A549 treated with ZK216348 at 1 μM for 4 hours (cell line): ENCODE measurements around the gene TNFRSF6B. TPM values are rescaled to one million over a fixed set of nuclear protein-coding genes. Genes with fewer than 3 reads are reported as not detected.

Source experiments
- total RNA-seq: library from RNA; stranded (reverse); fragments of 200-300 nt; extraction: Qiagen RNA extraction; gene quantifications from 5 replicates; pipeline ENCODE4 v1.2.3, GENCODE V29; 2022; ENCODE audit warnings: low read depth

TNFRSF6B gene, protein sequence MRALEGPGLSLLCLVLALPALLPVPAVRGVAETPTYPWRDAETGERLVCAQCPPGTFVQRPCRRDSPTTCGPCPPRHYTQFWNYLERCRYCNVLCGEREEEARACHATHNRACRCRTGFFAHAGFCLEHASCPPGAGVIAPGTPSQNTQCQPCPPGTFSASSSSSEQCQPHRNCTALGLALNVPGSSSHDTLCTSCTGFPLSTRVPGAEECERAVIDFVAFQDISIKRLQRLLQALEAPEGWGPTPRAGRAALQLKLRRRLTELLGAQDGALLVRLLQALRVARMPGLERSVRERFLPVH
- 0.33 to 1.4 TPM (median 0.86 TPM) in 5 replicates for total RNA-seq

GRCh38 chr20:63696628-63697356 lies at the start of gene TNFRSF6B:
Gene TNFRSF6B (plus strand): TSS chr20:63696652. CDS start chr20:63696768, 116 bp downstream.

GRCh38 chr20:63653041-63653973 lies 43.1 kb upstream of the TNFRSF6B start, which contains the start of gene STMN3:
Gene STMN3 (minus strand): TSS chr20:63653424. CDS start chr20:63653345, 79 bp downstream.

GRCh38 chr20:63657937-63658748 lies 38.3 kb upstream of the TNFRSF6B start, which contains the start of gene RTEL1:
Gene RTEL1 (plus strand): TSS chr20:63658312. CDS start chr20:63659403, 1,091 bp downstream.

DNA sequence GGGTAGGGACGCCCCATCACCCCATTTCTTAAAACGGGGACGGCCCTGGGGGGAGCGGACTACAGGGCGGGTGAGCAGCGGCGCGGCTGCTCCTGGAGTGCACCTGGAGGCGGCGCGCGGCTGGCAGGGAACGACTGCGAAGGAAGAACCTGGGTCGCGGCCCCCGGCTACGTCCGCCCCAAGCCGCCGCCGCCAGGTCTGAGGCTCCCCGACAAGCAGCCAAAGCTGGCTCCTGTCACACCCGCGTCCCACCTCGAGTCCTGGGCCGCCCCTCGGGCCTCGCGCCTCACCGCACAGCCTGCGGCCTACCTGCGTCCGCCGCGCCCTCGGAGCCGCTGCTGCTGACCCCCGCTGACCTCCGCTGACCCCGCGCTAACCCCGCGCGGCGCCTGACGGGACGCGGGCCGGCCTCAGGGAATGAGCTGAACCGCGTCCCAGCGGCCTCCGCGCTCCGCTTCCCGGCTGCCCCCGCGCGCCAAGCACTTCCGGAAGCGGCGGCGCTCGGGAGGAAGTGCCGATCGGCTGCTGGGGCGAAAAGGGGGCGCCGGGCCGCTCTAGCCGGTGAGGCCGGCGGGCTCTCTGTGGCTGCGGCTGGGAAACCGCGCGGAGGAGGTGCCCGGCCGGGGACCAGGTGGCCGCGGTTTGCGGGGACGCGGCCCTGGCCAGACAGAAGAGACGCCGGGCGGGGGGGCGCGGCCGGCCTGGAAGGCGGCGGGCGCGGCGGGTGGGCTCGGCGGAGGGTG lies 11.3 kb downstream of the TNFRSF6B start, which contains the start of the genes ARFRP1 and ZGPAT:
TSS of gene ARFRP1 (minus strand) at position 419 of the 743 bp plus-strand sequence. CDS start 885 bp downstream, outside the sequence.
TSS of gene ZGPAT (plus strand) at position 482 of the 743 bp plus-strand sequence. CDS start 542 bp downstream, outside the sequence.

DNA sequence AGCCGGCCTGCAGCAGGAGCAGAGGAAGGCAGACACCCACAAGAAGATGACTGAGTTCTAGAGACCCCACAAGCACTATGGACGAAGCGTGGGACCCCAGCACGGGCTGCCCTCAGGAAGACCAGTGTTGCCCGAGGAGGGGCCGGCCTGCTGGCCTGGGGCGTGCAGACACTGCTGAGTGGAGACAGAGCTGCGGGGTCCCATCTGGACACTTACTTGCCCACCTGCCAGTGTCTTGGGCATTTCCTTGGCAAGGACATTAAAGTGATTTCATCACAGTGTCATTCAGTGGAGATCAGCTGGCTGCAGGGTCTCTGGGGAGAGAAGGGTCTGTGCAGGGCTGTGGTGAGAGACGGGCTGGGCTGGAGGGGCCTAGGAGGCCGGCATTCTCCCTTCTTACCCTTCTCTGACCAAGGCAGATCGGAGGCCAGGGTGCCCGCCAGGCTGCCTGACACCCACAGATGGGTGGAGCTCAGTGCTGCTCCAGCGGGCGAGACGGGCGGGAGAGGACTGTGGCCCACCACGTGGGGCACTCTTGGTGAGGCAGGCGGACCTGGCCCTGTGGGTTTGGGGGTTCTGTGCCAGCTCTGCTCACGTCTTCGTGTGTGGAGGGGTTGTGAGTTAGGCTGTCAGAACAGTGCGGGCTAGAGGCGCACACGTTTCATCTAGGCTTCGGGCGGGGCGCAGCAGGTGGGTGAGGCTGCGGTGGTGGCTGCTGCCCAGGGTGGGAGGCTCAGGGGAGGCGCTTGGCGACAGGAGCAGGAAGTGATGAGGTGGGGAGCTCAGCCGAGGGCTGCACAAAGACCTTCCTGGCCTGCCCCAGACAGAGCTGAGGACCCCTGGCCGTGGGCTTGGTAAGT lies 39.6 kb downstream of the TNFRSF6B start, which contains the start of gene LIME1:
TSS of gene LIME1 (plus strand) at position 806 of the 860 bp plus-strand sequence. CDS start 886 bp downstream, outside the sequence.

DNA sequence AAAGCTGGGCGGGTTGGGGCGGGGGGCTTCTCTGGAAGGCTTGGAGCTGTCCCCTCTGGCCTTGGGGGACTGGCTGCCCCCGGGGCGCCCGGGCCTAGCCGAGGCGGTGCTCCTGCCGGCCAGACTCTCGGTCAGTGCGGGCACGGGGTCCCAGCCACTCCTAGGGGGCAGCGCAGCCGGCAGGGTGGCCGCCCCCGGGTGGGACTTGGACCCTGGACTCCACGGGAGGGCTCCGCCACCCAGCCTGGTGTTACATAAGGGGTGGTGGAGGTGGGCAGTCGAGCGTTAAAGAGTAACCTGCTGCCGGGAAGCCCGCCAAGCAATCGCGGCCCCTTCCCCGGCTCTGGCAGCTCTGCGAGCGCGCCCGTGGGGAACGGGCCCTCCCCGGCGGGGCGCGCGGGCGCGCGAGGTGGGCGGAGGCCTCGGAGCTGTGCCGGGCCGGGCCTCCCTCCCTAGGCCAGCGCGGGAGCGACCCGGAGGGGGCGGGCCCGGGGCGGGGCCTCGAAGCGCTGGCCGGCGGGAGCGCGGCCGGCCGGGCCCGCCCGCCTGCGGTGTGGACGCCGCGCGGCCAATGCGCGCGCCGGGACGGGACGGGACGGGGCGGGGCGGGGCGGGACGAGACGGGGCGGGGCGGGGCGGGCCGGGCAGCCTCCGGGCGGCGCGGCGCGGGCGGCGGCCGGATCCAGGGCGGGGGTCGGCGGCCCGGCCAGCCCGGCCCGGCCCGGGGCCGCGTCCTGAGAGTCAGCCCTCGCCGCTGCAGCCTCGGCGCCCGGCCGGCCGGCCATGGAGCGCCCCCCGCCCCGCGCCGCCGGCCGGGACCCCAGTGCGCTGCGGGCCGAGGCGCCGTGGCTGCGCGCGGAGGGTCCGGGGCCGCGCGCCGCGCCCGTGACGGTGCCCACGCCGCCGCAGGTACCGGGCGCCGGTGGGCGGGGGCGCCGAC lies 42.9 kb downstream of the TNFRSF6B start, which contains the start of gene SLC2A4RG:
TSS of gene SLC2A4RG (plus strand) at position 647 of the 940 bp plus-strand sequence. CDS start at position 784, 137 bp downstream.

Other genes starting within 250 kb of the TNFRSF6B start
- 0.39 to 0.87 TPM (median 0.57 TPM) in 5 replicates for gene KCNQ2, start 224.0 kb upstream of the TNFRSF6B start, total RNA-seq
- 112 to 179 TPM (median 154 TPM) in 5 replicates for gene EEF1A2, start 197.6 kb upstream of the TNFRSF6B start, total RNA-seq
- gene PPDPF, start 175.9 kb upstream of the TNFRSF6B start, total RNA-seq: 267 to 353 TPM (median 326 TPM) in 5 replicates
- gene PTK6, start 159.3 kb upstream of the TNFRSF6B start, total RNA-seq: 2.4 to 4.1 TPM (median 3.6 TPM) in 5 replicates
- 0.18 to 0.22 TPM in 2 of 5 replicates, not detected in the others for gene SRMS, start 148.9 kb upstream of the TNFRSF6B start, total RNA-seq
- 0.09 to 0.42 TPM (median 0.22 TPM) in 4 of 5 replicates, not detected in the other for gene FNDC11, start 142.5 kb upstream of the TNFRSF6B start, total RNA-seq
- gene HELZ2, start 122.4 kb upstream of the TNFRSF6B start, total RNA-seq: 9.6 to 20.8 TPM (median 14.8 TPM) in 5 replicates
- 6.7 to 11.3 TPM (median 10.8 TPM) in 5 replicates for gene GMEB2, start 69.6 kb upstream of the TNFRSF6B start, total RNA-seq
- gene STMN3, start 43.2 kb upstream of the TNFRSF6B start, total RNA-seq: 5.8 to 10.6 TPM (median 10.1 TPM) in 5 replicates
- gene RTEL1, start 38.3 kb upstream of the TNFRSF6B start, total RNA-seq: 2.7 to 9.2 TPM (median 7.3 TPM) in 5 replicates
- gene ARFRP1, start 11.3 kb downstream of the TNFRSF6B start, total RNA-seq: 21.8 to 43.0 TPM (median 37.6 TPM) in 5 replicates
- gene ZGPAT, start 11.4 kb downstream of the TNFRSF6B start, total RNA-seq: 17.8 to 32.7 TPM (median 28.5 TPM) in 5 replicates
- 2.5 to 13.1 TPM (median 10.7 TPM) in 5 replicates for gene LIME1, start 40.0 kb downstream of the TNFRSF6B start, total RNA-seq
- gene SLC2A4RG, start 43.1 kb downstream of the TNFRSF6B start, total RNA-seq: 51.4 to 112 TPM (median 99.3 TPM) in 5 replicates
- 0.42 to 1.1 TPM (median 0.88 TPM) in 5 replicates for gene ZBTB46, start 134.6 kb downstream of the TNFRSF6B start, total RNA-seq
- not detected in 5 replicates for gene ABHD16B, start 164.8 kb downstream of the TNFRSF6B start, total RNA-seq
- gene TPD52L2, start 168.6 kb downstream of the TNFRSF6B start, total RNA-seq: 119 to 139 TPM (median 129 TPM) in 5 replicates
- gene DNAJC5, start 198.5 kb downstream of the TNFRSF6B start, total RNA-seq: 18.7 to 32.7 TPM (median 30.2 TPM) in 5 replicates